ENCODE data around the gene ARHGEF7.

Gene ARHGEF7

DNA sequence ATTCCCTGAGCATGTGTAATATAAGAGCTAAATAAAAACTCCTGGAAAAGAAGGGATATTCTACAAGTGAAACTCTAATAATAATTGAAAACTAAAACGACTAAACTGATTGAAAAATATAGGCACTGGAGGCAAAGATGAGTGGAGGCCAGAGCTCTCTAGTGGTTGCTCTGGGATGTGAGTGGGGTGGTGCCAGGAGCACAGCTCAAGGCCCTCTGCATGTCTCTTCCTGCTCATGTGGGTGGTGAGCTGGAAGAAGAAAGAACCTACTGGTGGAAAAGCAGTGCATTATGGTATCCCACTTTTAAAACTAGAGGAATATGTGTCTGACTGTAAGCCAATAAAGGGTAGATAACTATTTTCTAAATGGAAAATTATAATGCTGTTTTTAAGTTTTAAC is 15.8 kb upstream of the ARHGEF7 start:
- no peak for DNase-seq (ENCODE audit: low read depth in 2 of 3, low spot score in 2 of 3)

DNA sequence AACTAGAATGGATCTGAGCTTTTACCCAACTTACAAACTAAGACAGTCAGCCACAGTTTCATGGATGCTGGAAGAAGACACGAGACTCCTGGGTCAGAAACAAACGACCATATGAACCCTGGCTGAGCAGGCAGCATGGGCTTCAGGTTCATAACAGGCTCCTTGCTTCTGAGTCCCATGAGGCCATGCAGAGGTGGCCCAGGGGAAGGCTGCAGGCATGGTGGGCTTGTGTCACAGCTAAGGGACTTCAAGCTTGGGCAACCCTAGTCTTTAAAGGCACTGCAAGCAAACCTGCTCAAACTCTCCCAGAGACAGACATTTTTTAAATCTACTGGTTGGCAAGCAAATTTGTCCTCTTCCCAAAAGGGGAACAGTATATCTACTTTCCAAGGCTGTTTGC is 5.1 kb upstream of the ARHGEF7 start:
- no peak for DNase-seq (ENCODE audit: low read depth in 2 of 3, low spot score in 2 of 3)

DNA sequence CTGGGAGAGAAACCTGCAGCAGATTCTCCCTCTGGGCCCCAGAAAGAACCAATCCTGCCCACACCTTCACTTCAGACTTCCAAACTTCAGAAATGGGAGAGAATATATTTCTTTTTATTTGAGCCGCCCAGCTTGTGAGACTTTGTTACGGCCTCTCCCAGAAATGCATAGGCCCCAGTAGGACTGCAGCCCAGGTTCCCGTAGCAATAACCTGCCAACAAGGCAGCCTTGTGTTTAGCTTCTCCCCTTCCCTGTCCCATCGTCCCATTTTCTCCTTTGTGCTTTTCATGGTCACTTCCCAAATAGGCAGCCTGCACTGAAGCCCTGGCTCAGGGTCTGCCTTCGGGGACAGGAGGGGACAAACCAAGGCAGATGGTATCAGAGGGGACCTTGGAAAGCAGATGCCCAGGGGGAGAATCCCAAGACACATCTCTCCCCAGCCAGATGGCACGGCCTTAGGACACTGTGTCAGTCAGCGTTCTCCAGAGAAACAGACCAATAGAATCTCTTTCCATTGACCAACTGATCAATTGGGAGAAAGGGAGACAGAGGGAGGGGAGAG is 3.7 kb upstream of the ARHGEF7 start:
- no peak for DNase-seq (ENCODE audit: low read depth in 2 of 3, low spot score in 2 of 3)

DNA sequence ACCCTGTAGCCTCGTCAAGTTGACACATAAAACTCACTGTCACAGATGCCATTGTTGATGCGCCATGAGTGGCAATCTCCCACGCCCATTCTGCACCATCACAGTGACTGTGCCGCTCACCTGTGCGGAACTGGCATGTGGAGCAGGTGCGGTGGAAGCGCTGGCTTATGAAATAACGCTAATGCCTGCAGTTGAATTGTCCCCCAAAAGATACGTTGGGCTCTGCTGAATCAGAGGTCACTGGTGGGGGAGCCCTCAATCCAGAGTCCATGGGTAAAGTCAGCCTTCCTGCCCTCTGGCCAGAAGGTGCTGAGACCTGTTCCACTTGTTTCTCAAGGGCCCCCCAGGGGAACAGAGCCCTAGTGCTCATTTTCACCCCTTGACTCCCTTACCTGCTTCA is 2.9 kb upstream of the ARHGEF7 start:
- DNase-seq (ENCODE audit: low read depth in 2 of 3, low spot score in 2 of 3), result no peak

DNA sequence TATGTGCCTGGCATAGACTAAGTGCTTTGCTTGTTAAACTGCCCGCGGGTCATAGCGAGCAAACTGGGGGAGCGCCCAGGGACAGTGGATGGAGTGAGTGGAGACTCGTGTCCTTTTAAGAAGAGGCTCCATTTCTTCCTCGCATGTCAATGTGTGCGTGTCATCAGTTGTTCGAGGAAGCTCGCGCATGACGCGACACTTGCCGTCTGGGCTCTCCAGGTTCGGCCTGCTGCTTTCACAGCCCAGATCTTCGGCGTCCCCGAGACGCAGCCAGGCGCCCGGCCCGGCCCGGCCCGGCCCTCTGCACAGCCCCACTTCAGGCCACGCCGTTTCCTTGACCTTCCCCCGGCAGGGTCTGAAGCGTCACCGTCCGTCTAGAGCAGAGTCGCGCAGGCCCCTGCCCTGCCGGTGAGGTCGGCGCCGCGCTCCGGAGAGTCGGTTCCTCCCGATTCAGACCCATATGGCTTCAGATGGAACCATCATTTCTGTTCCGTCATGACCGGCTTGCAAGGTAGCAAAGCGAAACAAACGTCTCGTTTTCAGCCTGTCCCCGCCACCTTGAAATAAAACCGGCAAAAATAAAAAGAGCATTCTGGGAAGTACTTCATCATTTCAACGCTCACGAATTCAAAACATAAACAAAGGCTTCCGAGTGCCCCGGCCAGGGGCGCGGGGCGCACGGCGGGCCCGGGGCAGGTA is 599 bp upstream of the ARHGEF7 start:
- DNase-seq (ENCODE audit: low read depth in 2 of 3, low spot score in 2 of 3), result no peak

DNA sequence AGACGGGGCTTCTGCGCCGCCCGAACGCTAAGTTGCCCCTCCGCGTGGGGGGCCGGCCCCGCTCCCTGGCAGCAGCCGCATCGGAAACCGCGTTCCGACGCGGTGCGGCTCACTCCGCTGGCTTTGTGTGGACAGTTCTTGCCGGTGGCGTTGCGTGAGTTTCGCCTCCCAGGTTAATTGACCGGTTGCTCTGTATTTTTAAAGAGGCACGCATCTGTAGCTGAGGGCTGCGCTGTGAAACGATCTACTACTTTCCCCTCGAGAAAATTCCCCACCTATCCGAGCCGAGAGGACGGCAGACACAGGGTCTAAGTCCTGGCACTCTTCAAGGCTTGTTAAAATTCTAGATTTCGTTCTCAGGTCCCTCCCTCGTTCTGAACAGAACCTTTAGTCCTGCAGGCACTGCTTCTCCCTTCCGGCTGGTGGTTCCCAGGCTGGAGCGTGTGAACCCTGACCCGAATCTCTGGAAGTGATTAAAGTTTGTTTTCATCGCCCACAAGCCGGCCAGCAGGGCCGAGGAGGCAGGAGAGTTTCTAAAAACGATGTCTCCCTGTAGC is 933 bp downstream of the ARHGEF7 start:
- no peak for DNase-seq (ENCODE audit: low read depth in 2 of 3, low spot score in 2 of 3)

DNA sequence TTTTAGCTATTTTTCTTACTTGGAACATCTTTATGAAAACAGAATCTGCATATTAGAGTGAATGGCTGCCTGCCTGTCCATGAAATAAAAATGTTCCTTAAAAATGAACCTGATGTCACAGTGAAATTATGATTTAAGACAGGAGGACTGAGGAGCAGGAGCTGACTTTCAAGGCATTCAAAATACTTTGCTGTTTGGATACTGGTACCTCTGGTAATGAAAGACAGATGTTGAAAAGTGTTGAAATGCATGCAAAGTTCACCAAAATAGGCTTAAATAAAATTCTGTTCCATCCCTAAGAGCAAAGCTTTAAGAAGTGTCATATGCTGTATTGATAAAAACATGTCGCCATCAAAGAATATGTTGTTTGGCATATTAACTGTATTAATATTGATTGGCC is 1.7 kb downstream of the ARHGEF7 start:
- DNase-seq (ENCODE audit: low read depth in 2 of 3, low spot score in 2 of 3), result no peak

DNA sequence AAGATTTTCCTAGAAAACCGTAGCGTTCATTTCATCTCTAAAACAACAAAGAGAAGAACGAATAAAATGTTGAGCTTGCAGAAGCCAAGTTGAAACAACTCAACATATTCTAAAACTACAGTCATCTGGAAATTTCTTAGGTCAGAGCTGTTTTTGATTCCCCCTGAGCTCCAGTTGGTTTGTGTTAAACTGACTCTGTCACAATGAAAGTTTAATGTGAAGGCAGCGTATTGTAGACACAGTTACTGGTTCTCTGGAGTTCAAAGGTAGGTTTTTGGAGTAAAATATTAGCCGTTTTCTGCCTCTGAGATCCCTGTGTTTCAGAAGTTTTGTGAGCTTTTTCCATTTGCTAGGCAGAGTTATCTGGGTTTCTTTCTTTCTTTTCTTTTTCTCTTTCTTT is 2.2 kb downstream of the ARHGEF7 start:
- no peak for DNase-seq (ENCODE audit: low read depth in 2 of 3, low spot score in 2 of 3)

DNA sequence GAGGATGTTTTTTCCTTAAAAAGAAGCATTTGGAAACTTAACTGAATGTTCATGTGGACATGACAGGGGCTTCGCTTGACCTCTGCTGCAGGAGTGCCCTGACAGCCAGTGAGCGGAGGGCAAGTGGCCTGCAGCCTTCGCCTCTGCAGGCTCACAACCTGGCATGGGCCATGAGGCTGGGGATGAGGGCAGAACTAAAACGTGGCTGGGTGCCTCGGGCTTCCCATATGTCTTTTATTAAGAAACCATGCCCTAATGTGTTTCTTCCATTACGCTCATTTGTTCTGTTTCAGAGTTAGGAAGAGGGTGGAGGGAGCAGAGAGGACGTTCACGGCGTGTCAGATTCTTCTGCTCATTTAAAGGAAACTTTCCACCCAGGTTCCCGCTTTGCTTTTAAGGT is 2.9 kb downstream of the ARHGEF7 start:
- no peak for DNase-seq (ENCODE audit: low read depth in 2 of 3, low spot score in 2 of 3)

DNA sequence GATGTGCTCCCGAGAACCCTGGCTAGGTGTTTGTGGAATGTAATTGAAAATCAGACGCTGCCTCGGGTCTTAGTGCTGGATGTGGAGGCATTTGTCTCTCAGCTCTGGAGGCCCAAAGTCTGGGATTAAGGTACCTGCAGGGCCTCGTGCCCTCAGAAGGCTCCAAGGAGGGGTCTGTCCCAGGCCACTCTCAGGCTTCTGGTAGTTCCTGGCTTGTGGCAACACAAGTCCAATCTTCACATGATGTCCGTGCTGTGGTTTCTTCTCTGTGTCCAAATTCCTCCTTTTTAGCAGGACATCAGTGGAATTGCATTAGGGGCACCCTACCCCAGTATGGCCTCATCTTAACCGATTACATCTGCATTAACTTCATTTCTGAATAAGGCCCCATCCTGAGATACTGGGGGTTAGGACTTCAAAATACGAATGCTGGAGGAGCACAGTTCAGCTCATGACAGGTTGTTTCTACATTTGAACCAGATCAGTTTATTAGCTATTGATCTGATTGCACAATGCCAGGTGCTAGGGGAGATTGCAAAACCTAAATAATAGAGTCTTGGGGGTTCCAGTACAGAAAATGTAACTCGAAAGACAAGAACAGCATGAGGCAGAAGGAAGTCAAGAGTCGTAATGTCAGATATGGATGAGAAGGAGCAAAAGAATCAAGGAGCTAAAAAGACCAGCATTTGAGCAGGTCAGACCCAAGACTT is 3.9 kb downstream of the ARHGEF7 start:
- DNase-seq (ENCODE audit: low read depth in 2 of 3, low spot score in 2 of 3), result no peak

DNA sequence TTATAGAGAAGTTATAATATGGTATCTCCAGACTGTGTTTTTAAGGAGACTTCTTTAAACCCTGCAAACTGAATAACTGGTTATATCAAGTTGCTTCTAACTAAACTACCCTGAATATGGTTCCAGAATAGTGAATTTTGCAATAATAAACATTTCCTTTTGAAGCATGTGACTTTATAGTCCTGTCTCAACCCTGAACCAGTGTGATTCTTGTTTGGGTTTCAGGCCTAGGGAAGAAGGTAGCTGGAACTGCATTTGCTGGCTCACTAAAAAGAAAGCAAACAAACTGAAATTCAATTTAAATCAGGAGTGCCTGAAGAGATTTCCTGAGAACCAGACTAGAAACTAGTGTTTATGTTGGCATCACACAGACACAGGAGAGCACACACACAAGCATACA is 4.9 kb downstream of the ARHGEF7 start:
- no peak for DNase-seq (ENCODE audit: low read depth in 2 of 3, low spot score in 2 of 3)

DNA sequence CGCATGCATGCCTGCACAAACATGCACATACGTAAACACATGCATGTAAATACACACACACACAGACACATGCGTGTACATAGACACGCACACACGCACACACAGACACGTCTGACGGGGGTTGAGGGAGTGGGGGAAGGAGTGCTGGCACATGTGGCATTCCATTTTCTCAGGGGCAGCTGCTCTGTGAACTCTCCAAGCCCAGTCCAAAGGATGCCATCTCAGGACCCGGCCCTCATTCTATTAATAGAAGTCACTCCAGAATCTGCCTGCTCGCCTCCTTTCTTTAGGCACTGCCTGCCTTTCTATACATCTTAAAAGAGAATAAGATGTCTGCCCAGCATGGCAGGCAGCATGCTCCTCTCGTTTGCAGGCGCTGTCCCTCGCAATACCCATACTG is 5.3 kb downstream of the ARHGEF7 start:
- no peak for DNase-seq (ENCODE audit: low read depth in 2 of 3, low spot score in 2 of 3)

DNA sequence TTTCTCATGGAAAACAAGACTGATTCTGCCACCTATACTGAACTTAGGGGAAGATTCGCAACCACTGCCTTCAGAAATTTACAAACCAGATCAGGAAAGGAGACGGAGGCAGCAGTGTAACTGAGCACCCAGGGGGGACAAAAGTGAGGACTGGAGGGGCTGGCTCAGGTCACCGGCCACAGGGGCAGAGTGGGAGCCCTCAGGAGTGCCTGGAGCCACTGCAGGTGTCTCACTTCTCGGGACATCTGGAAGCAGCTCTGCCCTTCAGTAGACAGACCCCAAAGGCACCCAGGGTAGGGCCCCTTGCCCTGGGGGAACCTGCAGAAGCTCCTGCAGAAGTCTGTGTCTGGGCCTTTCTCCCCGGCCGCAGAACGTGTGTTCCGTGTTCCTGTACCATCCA is 5.8 kb downstream of the ARHGEF7 start:
- no peak for DNase-seq (ENCODE audit: low read depth in 2 of 3, low spot score in 2 of 3)

DNA sequence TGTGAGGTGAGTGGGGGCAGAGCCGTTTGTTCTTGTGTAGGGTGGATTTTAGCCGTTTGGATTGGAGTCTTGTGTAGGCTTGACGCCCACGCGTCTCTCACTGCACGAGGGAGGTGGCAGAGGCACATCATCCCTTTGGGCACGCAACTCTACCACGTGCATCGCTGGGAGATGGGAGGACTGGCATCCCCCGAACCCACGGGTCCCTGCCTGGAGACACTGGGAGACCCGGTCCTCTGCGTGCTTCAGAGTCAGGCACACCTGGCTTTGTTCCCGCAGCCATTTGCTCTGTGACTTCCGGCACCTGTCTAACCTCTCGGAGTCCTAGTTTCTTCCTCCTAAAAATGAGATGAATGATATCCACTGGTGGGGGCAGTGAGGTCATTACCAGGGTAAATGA is 6.4 kb downstream of the ARHGEF7 start:
- DNase-seq (ENCODE audit: low read depth in 2 of 3, low spot score in 2 of 3), result no peak

DNA sequence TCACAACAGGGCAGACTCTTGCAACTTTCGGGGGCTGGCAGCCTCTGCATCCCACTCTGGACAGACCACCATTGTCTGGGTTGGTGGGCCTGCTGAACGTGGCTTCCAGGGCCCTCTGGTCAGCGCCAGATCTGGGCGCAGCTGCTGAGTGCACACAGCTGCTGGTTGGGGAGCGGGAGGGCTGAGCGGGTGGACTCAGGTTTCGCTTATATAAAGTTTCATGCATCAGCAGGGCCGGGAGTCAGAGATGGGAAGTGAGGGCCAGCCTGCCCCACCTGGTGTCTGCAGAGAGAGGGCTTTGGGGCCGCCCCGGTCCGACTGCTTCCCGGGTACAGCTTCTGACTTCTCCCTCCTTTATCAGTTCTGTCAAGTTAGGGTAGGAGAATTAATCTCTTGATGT is 6.9 kb downstream of the ARHGEF7 start:
- DNase-seq (ENCODE audit: low read depth in 2 of 3, low spot score in 2 of 3), result no peak

DNA sequence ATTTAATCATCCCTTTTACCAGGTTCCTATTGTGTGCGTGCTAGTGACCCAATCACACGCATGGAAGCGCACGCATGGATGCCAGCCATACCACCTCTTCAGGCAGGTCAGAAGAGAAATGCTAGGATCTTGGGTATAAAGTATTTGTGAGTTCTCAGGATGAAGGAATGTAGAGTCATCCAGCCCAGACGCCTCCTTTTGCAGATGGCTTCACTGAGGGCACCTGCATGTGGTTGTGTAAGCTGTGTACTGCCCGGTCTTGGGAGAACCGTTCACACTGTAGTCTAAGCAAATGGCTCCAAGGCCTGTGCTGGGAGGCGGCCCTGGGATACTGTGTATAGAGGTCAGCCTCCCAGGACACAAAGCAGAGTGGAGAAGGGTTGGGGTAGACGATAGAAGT is 7.5 kb downstream of the ARHGEF7 start:
- no peak for DNase-seq (ENCODE audit: low read depth in 2 of 3, low spot score in 2 of 3)

DNA sequence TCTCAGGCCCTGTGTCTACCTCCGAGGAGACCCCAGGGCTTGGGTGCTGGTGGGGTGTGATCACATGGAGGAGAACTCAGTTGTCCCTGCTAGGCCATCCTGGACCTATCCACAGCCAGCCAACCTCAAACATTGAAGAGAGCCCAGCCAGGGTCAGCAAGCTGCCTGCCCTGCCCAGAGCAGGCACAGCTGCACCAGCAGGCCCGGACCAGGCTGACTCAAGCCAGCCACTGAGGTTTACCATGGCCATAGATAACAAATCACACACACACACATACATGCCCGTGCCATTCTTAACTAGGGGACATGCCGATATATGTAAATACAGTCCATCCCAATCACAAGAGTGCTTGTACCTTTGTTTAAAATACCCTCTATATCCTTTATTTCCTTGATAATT is 8.1 kb downstream of the ARHGEF7 start:
- DNase-seq (ENCODE audit: low read depth in 2 of 3, low spot score in 2 of 3), result no peak

DNA sequence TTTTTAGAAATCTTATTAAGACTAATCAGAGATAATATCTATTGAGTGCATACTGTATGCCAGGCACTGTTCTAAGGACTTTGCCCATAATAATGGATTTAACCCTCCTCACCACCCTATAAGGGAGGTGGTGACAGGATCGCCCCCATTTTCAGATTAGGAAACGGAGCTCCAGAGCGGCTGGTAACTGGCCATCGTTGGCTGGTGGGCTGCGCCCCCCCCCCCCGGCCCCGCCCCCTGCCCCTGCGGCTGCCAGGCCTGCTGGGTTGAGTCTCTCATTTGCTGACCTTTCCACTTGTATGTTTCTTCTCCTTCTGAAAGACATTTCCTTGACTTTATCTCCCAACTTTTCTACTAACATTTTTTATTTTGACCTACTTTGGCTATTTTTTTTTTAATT is 8.5 kb downstream of the ARHGEF7 start:
- no peak for DNase-seq (ENCODE audit: low read depth in 2 of 3, low spot score in 2 of 3)

DNA sequence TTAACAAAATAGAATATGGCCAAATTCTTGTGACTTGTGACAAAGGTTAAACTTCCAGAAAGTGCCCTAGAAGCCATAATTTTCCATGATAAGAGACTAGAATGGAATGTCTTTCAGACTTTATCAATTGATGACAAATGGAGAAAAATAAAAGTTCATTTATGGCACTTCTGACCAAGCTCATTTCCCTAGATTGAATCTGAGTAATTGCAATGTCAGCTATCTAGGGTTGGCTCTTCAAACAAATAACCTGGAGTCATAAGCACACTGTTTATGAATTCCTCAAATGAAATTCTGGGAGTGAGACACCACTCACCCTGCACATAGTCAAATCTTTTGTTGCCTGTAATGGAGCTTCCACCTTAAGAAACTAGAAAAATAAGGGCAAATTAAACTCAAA is 11.4 kb downstream of the ARHGEF7 start:
- DNase-seq (ENCODE audit: low read depth in 2 of 3, low spot score in 2 of 3), result no peak

DNA sequence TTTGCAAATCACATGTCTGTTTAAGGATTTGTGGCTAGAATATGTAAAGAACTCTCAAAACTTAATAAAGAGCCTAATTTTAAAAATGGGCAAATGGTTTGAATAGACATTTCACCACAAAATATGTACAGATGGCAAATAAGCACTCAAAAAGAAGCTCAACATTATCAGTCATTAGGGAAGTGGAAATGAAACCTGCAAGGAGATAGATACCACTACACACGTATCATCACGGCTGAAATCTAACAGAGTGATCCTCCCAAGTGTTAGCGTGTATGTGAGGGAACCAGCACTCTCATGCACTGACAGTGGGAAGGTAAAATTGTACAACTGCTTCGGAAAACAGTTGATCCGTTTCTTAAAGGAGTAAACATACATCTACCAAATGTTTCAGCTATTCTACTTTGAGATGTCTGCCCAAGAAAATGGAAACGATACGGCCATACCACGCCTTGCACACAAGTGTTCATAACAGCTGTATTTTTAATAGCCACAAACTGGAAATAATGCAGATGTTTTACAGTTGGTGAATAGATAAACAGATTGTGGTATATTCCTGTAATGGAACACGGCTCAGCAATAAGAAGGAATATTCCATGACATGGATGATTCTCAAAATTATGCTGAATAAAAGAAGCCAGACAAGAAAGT is 14.5 kb downstream of the ARHGEF7 start:
- no peak for DNase-seq (ENCODE audit: low read depth in 2 of 3, low spot score in 2 of 3)

DNA sequence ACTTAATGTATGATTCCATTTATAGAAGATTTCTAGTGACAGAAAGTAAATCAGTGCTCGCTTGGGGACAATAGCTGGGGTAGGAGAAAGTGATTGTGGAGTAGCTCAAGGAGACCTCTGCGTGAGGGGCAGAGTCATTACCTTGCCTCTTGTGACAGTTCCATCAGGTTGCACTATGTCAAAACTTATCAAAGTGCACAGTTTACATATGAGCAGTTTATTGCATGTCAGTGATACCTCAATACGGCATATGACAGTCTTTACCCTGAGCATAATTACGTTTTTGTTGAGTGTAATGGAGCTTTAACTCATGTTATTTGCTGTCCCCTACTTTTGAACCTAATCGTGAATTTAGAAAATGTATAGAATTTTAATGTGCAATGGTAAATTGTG is 15.0 kb downstream of the ARHGEF7 start:
- DNase-seq (ENCODE audit: low read depth in 2 of 3, low spot score in 2 of 3), result no peak

DNA sequence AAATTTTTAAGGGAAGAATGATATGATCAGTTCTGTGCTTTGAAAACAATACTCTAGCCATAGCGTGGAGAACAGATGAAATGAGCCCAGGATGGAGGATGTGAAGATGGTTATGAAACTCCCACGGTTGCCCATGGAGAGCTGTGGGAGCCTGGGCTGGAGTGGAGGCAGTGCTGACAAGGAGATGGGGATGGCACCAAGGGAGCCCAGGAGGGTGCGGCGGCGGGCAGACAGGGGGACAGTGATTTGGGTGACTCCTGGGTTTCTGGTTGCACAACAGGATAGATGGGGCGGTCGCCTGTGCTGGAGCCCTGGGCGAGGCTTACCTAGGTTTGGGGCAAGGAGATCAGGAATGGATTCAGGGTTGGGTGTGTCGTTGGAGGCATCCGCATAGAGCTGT is 15.9 kb downstream of the ARHGEF7 start:
- DNase-seq (ENCODE audit: low read depth in 2 of 3, low spot score in 2 of 3), result no peak
